Central memory CD8-positive, alpha-beta T cell (primary cell): ENCODE results near the gene MDM2.
A peak's percentile ranks its signal among the peaks of the same experiment; 100 is the strongest.
"Not testable (repeated sequence)": the region's sequence is repeated elsewhere in the genome, so short reads cannot be mapped to it uniquely, and the experiment has no call there.

Source experiments
- ATAC-seq: fragments of 150-1000 bp; cut with Tn5 transposase; replicated peaks from 2 replicates; pipeline ENCODE4 v1.10.0; 2022; ENCODE audit warnings: mild to moderate bottlenecking, moderate FRiP score, moderate number of reproducible peaks; ENCODE audit not compliant: poor library complexity, severe bottlenecking; ENCODE audit errors: extremely low read depth
- DNase-seq, 2 donors: peaks; one replicate each; pipeline ENCODE4 v3.0.0; 2021; ENCODE audit warnings: low spot score in 2 of 2
- H3K27ac Mint-ChIP-seq: one replicate; pipeline ENCODE4 v1.8.0; 2022; ENCODE audit warnings: low read depth, mild to moderate bottlenecking, moderate library complexity, mixed read lengths
- H3K27me3 Mint-ChIP-seq: one replicate; pipeline ENCODE4 v1.8.0; 2022; ENCODE audit warnings: mixed read lengths
- H3K36me3 Mint-ChIP-seq: one replicate; pipeline ENCODE4 v1.8.0; 2022; ENCODE audit warnings: mild to moderate bottlenecking, moderate library complexity, mixed read lengths; ENCODE audit not compliant: insufficient read depth
- H3K4me1 Mint-ChIP-seq: one replicate; pipeline ENCODE4 v1.8.0; 2022; ENCODE audit warnings: mixed read lengths
- H3K4me3 Mint-ChIP-seq: one replicate; pipeline ENCODE4 v1.8.0; 2022; ENCODE audit warnings: mild to moderate bottlenecking, moderate library complexity, mixed read lengths
- H3K9me3 Mint-ChIP-seq: one replicate; pipeline ENCODE4 v1.8.0; 2022; ENCODE audit warnings: mixed read lengths

Gene MDM2

DNA sequence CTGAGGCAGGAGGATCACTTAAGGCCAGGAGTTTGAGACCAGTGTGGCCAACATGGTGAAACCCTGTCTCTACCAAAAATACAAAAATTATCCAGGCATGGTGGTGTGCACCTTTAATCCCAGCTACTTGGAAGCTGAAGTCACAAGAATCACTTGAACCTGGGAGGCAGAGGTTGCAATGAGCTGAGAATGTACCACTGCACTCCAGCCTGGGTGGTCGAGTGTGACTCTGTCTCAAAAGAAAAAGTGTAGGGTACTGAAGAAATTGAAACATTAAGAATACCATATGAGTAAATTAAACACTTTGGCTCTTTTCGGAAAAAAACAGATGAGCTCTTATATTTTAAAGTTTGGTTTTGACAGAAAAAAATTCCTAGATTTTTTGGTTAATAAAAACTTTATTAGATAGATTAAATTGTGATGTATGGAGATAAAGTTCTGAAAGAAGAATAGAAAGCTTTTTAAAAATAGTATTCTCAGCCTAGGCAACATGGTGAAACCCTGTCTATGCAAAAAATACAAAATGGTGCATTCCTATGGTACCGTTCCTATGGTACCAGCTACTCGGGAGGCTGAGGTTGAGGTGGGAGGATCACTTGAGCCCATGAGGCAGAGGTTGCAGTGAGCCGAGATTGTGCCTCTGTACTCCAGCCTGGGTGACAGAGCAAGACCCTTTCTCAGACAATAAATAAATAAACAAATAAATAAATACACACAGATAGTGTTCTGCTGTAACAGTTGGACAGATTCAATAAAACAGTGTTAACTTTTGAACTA, 20.1 kb downstream of the MDM2 start:
- ATAC-seq: no peak

DNA sequence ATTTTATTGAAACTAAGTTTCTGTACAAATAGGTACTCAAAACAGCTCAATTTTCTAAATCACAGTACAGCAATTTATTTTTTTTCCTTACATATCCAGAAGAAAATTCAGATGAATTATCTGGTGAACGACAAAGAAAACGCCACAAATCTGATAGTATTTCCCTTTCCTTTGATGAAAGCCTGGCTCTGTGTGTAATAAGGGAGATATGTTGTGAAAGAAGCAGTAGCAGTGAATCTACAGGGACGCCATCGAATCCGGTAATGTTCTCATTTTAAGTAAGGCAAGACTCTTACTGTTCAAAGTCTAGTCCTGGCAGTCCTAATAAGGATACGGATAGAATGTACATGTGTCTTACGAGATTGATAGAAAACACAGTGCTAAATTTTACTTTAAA, 20.7 kb downstream of the MDM2 start:
- Mint-ChIP-seq H3K36me3 (peaks cover 72% of the 10 kb centered on the region), H3K27ac (no peak overlapping the region)
- no peak for ATAC-seq

More for the DNA sequence above, 20.1 kb downstream of the MDM2 start:
- Mint-ChIP-seq H3K9me3 (no peaks in the 10 kb centered on the region), H3K27ac (no peak overlapping the region), H3K27me3 (no peaks in the 10 kb centered on the region), H3K4me3 (no peak overlapping the region), H3K4me1 (peaks cover 19% of the 10 kb centered on the region), H3K36me3 (peaks cover 74% of the 10 kb centered on the region)
- no peak for DNase-seq

DNA sequence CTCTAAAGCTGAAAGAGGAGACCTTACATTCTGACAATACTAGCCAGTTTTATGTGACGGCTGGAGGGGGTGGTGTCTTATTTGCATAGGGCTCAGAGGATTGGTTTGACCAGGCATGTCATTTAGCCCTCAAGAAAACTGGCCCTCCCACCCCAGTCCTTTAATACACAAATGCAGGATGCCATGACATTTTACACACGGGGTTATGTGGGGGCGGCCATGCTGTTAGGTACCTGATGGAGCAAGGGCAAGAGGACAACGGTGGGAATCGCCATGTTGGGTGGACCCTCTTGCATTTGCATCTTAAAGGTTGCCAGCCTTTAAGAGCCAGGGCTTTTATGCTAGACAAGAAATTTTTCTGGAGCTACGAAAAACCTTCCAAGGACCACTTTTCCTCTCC, 23.3 kb downstream of the MDM2 start:
- H3K27ac Mint-ChIP-seq: peak overlapping the region; percentile 47

More for the DNA sequence above, 20.7 kb downstream of the MDM2 start:
- DNase-seq: no peak
- H3K4me3 Mint-ChIP-seq: no peak overlapping the region
- no peaks in the 10 kb centered on the region for H3K27me3 Mint-ChIP-seq
- H3K9me3 Mint-ChIP-seq: no peaks in the 10 kb centered on the region
- peaks cover 14% of the 10 kb centered on the region for H3K4me1 Mint-ChIP-seq

DNA sequence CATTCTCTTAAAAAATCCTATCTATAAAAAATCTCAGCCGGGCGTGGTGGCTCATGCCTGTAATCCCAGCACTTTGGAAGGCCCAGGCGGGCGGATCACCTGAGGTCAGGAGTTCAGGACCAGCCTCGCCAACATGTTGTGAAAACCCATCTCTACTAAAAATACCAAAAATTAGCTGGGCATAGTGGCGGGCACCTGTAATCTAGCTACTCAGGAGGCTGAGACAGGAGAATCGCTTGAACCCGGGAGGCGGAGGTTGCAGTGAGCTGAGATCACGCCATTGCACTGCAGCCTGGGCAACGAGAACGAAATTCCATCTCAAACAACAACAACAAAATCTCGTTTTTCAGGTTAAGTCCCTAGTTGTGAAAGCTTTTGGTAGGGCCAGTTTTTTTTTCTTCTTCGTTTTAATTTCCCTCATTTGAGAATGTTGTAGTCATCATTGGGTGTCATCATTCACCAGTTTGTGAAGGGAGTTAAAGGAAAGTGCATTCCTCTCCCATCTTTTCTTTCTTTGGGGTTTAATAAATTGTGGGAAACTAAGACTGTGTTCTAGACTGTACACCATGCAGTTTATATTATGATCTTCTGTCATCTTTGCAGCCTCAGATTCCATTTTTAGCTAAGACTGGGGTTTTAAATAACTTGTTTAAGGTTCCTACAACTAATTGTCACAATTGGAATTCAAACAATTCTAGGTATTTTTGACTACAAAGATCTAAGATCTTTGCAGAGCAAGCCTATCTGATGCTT, 23.9 kb downstream of the MDM2 start:
- Mint-ChIP-seq H3K27me3 (no peaks in the 10 kb centered on the region), H3K4me3 (no peak overlapping the region), H3K36me3 (peaks cover 59% of the 10 kb centered on the region), H3K9me3 (no peaks in the 10 kb centered on the region), H3K27ac (no peak overlapping the region), H3K4me1 (peaks cover 20% of the 10 kb centered on the region)
- DNase-seq (no peak), ATAC-seq (no peak)

More for the DNA sequence above, 23.3 kb downstream of the MDM2 start:
- Mint-ChIP-seq H3K4me1 (peaks cover 20% of the 10 kb centered on the region), H3K36me3 (peaks cover 61% of the 10 kb centered on the region), H3K9me3 (no peaks in the 10 kb centered on the region), H3K27me3 (no peaks in the 10 kb centered on the region), H3K4me3 (no peak overlapping the region)
- ATAC-seq: no peak
- no peak for DNase-seq

DNA sequence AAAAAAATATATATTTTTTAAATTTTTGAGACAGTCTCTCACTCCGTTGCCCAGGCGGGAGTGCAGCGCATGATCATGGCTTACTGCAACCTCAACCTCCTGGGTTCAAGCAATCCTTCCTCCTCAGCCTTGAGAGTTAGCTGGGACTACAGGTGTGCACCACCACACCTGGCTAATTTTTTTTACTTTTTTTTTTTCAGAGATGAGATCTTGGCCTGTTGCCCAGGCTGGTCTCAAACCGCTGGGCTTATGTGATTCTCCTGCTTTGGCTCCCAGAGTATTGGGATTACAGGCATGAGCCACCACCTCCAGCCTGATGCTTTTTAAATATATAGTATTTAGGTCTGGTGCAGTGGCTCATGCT, 24.5 kb downstream of the MDM2 start:
- Mint-ChIP-seq H3K27ac (no peak overlapping the region), H3K36me3 (peaks cover 59% of the 10 kb centered on the region), H3K27me3 (no peaks in the 10 kb centered on the region), H3K4me1 (peaks cover 20% of the 10 kb centered on the region), H3K4me3 (no peak overlapping the region), H3K9me3 (no peaks in the 10 kb centered on the region)
- DNase-seq (no peak), ATAC-seq (no peak)

DNA sequence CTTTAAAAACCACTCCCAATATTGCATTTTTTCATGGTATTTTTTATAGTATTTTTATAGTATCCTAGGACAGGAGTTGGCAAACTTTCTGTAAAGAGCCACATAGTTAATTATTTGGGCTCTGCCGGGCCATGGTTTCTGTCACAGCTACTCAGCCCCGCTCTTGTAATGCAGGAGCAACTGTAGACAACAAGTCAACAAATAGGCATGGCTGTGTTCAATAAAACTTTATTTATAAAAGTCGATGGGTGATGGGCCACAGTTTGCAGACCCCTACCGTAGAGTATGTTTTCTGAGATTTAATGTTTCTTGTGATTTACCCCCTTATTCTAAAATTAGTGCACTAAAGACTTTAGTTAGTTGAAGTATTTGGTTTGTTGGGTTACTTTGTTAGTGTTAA, 25.5 kb downstream of the MDM2 start:
- Mint-ChIP-seq H3K27me3 (no peaks in the 10 kb centered on the region), H3K9me3 (no peaks in the 10 kb centered on the region), H3K4me3 (no peak overlapping the region), H3K36me3 (peaks cover 61% of the 10 kb centered on the region), H3K27ac (no peak overlapping the region), H3K4me1 (peaks cover 20% of the 10 kb centered on the region)
- ATAC-seq (no peak), DNase-seq (no peak)

DNA sequence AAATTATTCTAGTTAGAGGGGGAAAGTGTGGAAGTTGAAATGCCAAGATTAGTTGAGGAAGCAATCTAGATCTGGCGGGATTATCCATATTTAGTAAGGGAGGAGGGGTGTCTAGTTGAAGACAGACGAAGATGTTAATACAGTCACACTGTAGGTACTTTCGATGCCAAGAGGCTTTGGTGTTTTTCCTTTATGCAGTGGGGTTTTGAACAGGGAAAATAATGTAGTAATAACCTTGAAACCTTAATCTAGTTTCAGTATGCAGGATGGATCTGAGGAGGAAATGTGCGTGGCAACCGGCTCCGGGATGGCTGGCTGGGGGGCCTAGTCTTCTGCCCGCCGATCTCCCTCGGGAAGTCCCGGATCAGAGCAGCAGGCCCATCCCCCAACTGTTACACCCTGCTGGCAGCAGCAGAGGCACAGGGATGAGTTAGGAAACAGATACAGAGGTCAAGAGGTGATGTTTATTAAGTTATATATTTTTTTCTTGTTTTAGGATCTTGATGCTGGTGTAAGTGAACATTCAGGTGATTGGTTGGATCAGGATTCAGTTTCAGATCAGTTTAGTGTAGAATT, 27.4 kb downstream of the MDM2 start:
- DNase-seq (no peak), ATAC-seq (no peak)
- Mint-ChIP-seq H3K27me3 (no peaks in the 10 kb centered on the region), H3K9me3 (no peaks in the 10 kb centered on the region), H3K27ac (peak overlapping the region; percentile 91), H3K36me3 (peaks cover 62% of the 10 kb centered on the region), H3K4me3 (no peak overlapping the region), H3K4me1 (peaks cover 14% of the 10 kb centered on the region)

DNA sequence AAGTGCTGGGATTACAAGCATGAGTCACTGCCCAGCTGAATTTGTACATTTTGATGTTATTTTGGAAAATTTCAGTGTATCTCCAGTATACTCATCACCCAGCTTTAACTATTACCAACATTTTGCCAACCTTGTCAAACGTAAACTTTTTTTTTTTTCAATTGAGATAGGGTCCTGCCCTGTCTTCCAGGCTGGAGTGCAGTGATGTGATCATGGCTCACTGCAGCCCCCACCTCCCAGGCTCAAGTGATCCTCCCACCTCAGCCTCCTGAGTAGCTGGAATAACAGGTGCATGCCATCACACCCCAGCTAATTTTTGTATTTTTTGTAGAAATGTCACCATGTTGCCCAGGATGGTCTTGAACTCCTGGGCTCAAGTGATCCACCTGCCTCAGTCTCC, 29.2 kb downstream of the MDM2 start:
- Mint-ChIP-seq H3K9me3 (no peaks in the 10 kb centered on the region), H3K4me3 (no peak overlapping the region), H3K36me3 (peaks cover 59% of the 10 kb centered on the region), H3K27me3 (no peaks in the 10 kb centered on the region), H3K27ac (no peak overlapping the region), H3K4me1 (peaks cover 7% of the 10 kb centered on the region)
- ATAC-seq: no peak
- DNase-seq: no peak

DNA sequence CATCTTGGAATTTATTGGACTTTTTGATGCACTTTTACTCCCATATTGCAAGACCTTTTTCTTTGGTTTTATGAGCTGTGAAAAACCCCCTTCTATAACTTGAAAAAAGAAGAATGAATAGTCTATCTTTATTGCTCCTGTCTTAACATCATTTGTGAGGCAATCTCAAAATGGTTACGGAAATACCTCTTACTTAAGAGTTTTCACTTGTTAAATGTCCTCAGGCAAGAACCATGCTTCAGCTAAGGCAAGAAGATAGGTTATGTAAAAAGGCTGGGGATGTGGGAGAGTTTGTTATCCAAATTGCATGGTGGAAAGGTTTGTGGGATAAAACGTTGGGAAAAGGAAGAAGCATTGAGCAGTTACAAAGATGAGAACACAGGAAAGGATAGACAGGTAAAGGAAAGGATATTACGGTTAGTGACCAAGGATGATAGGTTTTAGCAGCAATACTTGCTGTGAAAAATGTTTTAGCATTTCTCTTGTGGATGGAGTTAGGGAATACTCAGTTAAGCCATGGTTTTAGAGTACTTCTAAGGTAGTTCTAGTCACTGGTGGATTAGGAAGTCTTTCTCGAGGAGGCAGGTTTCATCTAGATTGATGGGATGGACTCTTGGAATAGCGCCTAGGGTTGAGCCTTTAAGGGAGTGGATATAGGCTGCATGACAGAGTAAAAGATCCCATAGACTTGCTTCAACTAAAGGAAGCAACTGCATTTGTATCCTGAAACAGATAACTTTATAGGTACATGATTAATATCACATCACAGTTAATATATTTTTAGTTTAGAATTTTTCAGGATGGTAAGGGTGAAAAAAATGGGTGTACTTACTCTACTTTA, 30.3 kb downstream of the MDM2 start:
- DNase-seq (no peak), ATAC-seq (no peak)
- peaks cover 57% of the 10 kb centered on the region for H3K36me3 Mint-ChIP-seq
- peaks cover 8% of the 10 kb centered on the region for H3K4me1 Mint-ChIP-seq
- no peak overlapping the region for H3K4me3 Mint-ChIP-seq
- peak overlapping the region; percentile 10 for H3K27ac Mint-ChIP-seq
- no peaks in the 10 kb centered on the region for H3K27me3 Mint-ChIP-seq
- H3K9me3 Mint-ChIP-seq: no peaks in the 10 kb centered on the region

DNA sequence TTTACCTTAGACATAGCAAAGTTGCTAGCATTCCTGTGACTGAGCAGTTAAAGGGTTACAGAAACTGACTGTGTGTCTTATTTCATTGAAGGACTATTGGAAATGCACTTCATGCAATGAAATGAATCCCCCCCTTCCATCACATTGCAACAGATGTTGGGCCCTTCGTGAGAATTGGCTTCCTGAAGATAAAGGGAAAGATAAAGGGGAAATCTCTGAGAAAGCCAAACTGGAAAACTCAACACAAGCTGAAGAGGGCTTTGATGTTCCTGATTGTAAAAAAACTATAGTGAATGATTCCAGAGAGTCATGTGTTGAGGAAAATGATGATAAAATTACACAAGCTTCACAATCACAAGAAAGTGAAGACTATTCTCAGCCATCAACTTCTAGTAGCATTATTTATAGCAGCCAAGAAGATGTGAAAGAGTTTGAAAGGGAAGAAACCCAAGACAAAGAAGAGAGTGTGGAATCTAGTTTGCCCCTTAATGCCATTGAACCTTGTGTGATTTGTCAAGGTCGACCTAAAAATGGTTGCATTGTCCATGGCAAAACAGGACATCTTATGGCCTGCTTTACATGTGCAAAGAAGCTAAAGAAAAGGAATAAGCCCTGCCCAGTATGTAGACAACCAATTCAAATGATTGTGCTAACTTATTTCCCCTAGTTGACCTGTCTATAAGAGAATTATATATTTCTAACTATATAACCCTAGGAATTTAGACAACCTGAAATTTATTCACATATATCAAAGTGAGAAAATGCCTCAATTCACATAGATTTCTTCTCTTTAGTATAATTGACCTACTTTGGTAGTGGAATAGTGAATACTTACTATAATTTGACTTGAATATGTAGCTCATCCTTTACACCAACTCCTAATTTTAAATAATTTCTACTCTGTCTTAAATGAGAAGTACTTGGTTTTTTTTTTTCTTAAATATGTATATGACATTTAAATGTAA, 31.5 kb downstream of the MDM2 start:
- Mint-ChIP-seq H3K27ac (peak overlapping the region; percentile 10), H3K36me3 (peaks cover 49% of the 10 kb centered on the region), H3K27me3 (no peaks in the 10 kb centered on the region)

DNA sequence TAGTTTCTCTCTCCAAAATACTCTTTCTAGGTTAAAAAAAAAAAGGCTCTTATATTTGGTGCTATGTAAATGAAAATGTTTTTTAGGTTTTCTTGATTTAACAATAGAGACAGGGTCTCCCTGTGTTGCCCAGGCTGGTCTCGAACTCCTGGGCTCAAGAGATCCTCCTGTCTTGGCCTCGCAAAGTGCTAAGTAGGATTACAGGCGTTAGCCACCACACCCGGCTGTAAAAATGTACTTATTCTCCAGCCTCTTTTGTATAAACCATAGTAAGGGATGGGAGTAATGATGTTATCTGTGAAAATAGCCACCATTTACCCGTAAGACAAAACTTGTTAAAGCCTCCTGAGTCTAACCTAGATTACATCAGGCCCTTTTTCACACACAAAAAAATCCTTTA, 33.2 kb downstream of the MDM2 start:
- peaks cover 48% of the 10 kb centered on the region for H3K36me3 Mint-ChIP-seq
- not testable (repeated sequence) for DNase-seq, H3K27ac Mint-ChIP-seq, H3K27me3 Mint-ChIP-seq, H3K9me3 Mint-ChIP-seq, H3K4me1 Mint-ChIP-seq, H3K4me3 Mint-ChIP-seq, ATAC-seq

More for the DNA sequence above, 31.5 kb downstream of the MDM2 start:
- peaks cover 14% of the 10 kb centered on the region for H3K4me1 Mint-ChIP-seq
- no peak for ATAC-seq
- no peak overlapping the region for H3K4me3 Mint-ChIP-seq
- no peak for DNase-seq
- H3K9me3 Mint-ChIP-seq: no peaks in the 10 kb centered on the region
